Stomach (tissue), 9 donors: ENCODE measurements around the gene ASPG. TPM values are rescaled to one million over a fixed set of nuclear protein-coding genes. Genes with fewer than 3 reads are reported as not detected.

Experiments
- DNase-seq, 2 donors: peaks; one replicate each; pipeline versions ENCODE4 v3.0.0 to v3.0.0-alpha.2; 2013 to 2019
- H3K27ac ChIP-seq, 5 donors: fragments of 200-600 bp in 4 of 5; sonication (generic) in 4 of 5; one replicate each; pipeline ENCODE4 v1.5.1; 2013 to 2019; ENCODE audit warnings: mild to moderate bottlenecking in 1 of 5, moderate library complexity in 1 of 5
- H3K27me3 ChIP-seq, 3 donors: fragments of 200-600 bp; sonication (generic); one replicate each; pipeline ENCODE4 v1.5.1; 2017 to 2019; ENCODE audit warnings: mixed run types in 1 of 3
- H3K36me3 ChIP-seq, 4 donors: fragments of 200-600 bp; sonication (generic); 1 replicate in 3 of 4; 2 replicates in 1 of 4; pipeline ENCODE4 v1.5.1; 2016 to 2019
- H3K4me1 ChIP-seq, 4 donors: fragments of 200-600 bp; sonication (generic); one replicate each; pipeline ENCODE4 v1.5.1; 2016 to 2019
- H3K4me3 ChIP-seq, 4 donors: fragments of 200-600 bp; sonication (generic) in 3 of 4; one replicate each; pipeline ENCODE4 v1.5.1; 2016 to 2019; ENCODE audit warnings: mild to moderate bottlenecking in 1 of 4
- H3K9me3 ChIP-seq, 4 donors: fragments of 200-600 bp; sonication (generic); one replicate each; pipeline ENCODE4 v1.5.1; 2016 to 2019
- CTCF ChIP-seq, 7 experiments: fragments of 450-650 bp in 4 of 7; fragments of 200-600 bp in 3 of 7; sonication (generic) in 3 of 7; IDR thresholded peaks; one replicate each; pipeline ENCODE4 v1.5.1; 2016 to 2019; ENCODE audit warnings: antibody characterized with exemption in 7 of 7, control low read depth in 2 of 7, mild to moderate bottlenecking in 1 of 7
- EP300 ChIP-seq: sonication (generic); formaldehyde crosslinking; IDR thresholded peaks from one replicate; pipeline ENCODE4 v1.6.1; 2017; ENCODE audit warnings: antibody characterized with exemption
- POLR2A ChIP-seq, 4 donors: fragments of 450-650 bp; IDR thresholded peaks; one replicate each; pipeline ENCODE4 v1.6.1; 2016; ENCODE audit warnings: antibody characterized with exemption in 4 of 4, control low read depth in 2 of 4, mild to moderate bottlenecking in 1 of 4, moderate library complexity in 1 of 4
- POLR2AphosphoS5 ChIP-seq, 3 donors: sonication (generic); formaldehyde crosslinking; IDR thresholded peaks; one replicate each; pipeline ENCODE4 v1.6.1; 2016; ENCODE audit warnings: antibody characterized with exemption in 3 of 3
- WGBS, 5 donors: extraction: QIAGEN DNeasy Blood & Tissue Kit in 3 of 5; methylation state at CpG; one replicate each; pipeline versions ENCODE4 v1.1.5 to v1.1.7; 2013 to 2018; 5-methylcytosine and 5-hydroxymethylcytosine counted together
- intact Hi-C: fragments of 100-400 bp; cut with DNase I; formaldehyde crosslinking; loops from one replicate; pipeline ENCODE4 v1.15.1; 2023; ENCODE audit warnings: low total_unique reads
- polyA plus RNA-seq, 3 donors: library from polyadenylated mRNA; stranded (reverse); fragments of 200-250 nt; gene quantifications; one replicate each; pipeline ENCODE4 v1.2.3, GENCODE V29; 2013
- total RNA-seq, 5 donors: library from RNA; depleted of rRNA; stranded (reverse); fragments of >200 nt; gene quantifications; one replicate each; pipeline versions ENCODE4 v1.1.0 to v1.2.3, GENCODE V29; 2014 to 2016
- donor health status: healthy with polysubstance abuse.
- donor health status: Bipolar disorder and iron deficiency.
- donor health status: healthy.

The ASPG gene
- total and polyA plus RNA-seq, 8 donors: 0.12 to 10.7 (median 4.4) TPM; not detected in 1

GRCh38 chr14:104100171-104101085 lies 14.9 kb downstream of the ASPG start:
- no peak for DNase-seq
- Histone ChIP-seq H3K27ac (peak overlapping the region in 2 of 5 donors; percentile 10), H3K36me3 (no peaks in the 10 kb centered on the region), H3K4me1 (peaks cover 0 to 51% (median 36%) of the 10 kb centered on the region in 4 donors), H3K9me3 (no peaks in the 10 kb centered on the region), H3K27me3 (peaks cover 0 to 25% (median 0%) of the 10 kb centered on the region in 3 donors), H3K4me3 (no peak overlapping the region)
- intact Hi-C loops: no loop called here
- TF ChIP-seq POLR2A (IDR thresholded peaks at IDR 0.05) (no peak), CTCF (IDR thresholded peaks at IDR 0.05) (no peak), POLR2AphosphoS5 (IDR thresholded peaks at IDR 0.05) (no peak)
- WGBS, 5 donors: 55 to 80% (median 64%) methylated on average over 10 to 23 of the region's 23 CpGs

GRCh38 chr14:104101086-104101621 lies 15.7 kb downstream of the ASPG start:
- Histone ChIP-seq H3K4me1 (peaks cover 0 to 58% (median 43%) of the 10 kb centered on the region in 4 donors), H3K27ac (peak overlapping the region in 1 of 5 donors; percentile 10), H3K4me3 (no peak overlapping the region), H3K27me3 (peaks cover 0 to 18% (median 0%) of the 10 kb centered on the region in 3 donors), H3K36me3 (no peaks in the 10 kb centered on the region), H3K9me3 (no peaks in the 10 kb centered on the region)
- peak; percentile 67 to 68 for DNase-seq
- TF ChIP-seq POLR2A (IDR thresholded peaks at IDR 0.05) (no peak), POLR2AphosphoS5 (IDR thresholded peaks at IDR 0.05) (peak in 1 of 3 donors; percentile 15)
- 34 to 62% (median 43%) methylated on average over 13 to 16 of the region's 16 CpGs for WGBS, 5 donors
- intact Hi-C loops: no loop called here

GRCh38 chr14:104101651-104102281 lies 16.3 kb downstream of the ASPG start:
- no peak for DNase-seq

GRCh38 chr14:104102282-104102914 lies 16.9 kb downstream of the ASPG start:
- no peak for DNase-seq
- TF ChIP-seq EP300 (no peak), POLR2AphosphoS5 (IDR thresholded peaks at IDR 0.05) (no peak), CTCF (IDR thresholded peaks at IDR 0.05) (no peak), POLR2A (IDR thresholded peaks at IDR 0.05) (no peak)
- WGBS, 5 donors: 68 to 86% (median 81%) methylated on average over 9 to 16 of the region's 16 CpGs
- no peak overlapping the region for H3K27ac ChIP-seq
- peaks cover 0 to 64% (median 53%) of the 10 kb centered on the region in 4 donors for H3K4me1 ChIP-seq
- H3K4me3 ChIP-seq: no peak overlapping the region
- intact Hi-C loops: no loop called here
- no peaks in the 10 kb centered on the region for H3K9me3 ChIP-seq
- H3K27me3 ChIP-seq: peaks cover 0 to 17% (median 0%) of the 10 kb centered on the region in 3 donors
- no peaks in the 10 kb centered on the region for H3K36me3 ChIP-seq

More at GRCh38 chr14:104101651-104102281, 16.3 kb downstream of the ASPG start:
- Histone ChIP-seq H3K9me3 (no peaks in the 10 kb centered on the region), H3K4me1 (peaks cover 0 to 64% (median 49%) of the 10 kb centered on the region in 4 donors), H3K36me3 (no peaks in the 10 kb centered on the region), H3K4me3 (no peak overlapping the region), H3K27ac (no peak overlapping the region), H3K27me3 (peaks cover 0 to 17% (median 0%) of the 10 kb centered on the region in 3 donors)
- TF ChIP-seq POLR2A (IDR thresholded peaks at IDR 0.05): no peak
- no peak for TF ChIP-seq CTCF (IDR thresholded peaks at IDR 0.05)
- TF ChIP-seq EP300: no peak
- TF ChIP-seq POLR2AphosphoS5 (IDR thresholded peaks at IDR 0.05): no peak
- 65 to 77% (median 72%) methylated on average over 6 to 16 of the region's 16 CpGs for WGBS, 5 donors
- intact Hi-C loops: no loop called here
